GM12872 (cell line): ENCODE results near the gene GSN.

Experiments used
- TF ChIP-seq, protein P1 (sequence below): IDR thresholded peaks from 3 replicates; pipeline ENCODE4 v1.5.1; 2011; ENCODE audit warnings: low read depth, mild to moderate bottlenecking, low read length, moderate library complexity; ENCODE audit not compliant: insufficient read depth

GSN gene

DNA sequence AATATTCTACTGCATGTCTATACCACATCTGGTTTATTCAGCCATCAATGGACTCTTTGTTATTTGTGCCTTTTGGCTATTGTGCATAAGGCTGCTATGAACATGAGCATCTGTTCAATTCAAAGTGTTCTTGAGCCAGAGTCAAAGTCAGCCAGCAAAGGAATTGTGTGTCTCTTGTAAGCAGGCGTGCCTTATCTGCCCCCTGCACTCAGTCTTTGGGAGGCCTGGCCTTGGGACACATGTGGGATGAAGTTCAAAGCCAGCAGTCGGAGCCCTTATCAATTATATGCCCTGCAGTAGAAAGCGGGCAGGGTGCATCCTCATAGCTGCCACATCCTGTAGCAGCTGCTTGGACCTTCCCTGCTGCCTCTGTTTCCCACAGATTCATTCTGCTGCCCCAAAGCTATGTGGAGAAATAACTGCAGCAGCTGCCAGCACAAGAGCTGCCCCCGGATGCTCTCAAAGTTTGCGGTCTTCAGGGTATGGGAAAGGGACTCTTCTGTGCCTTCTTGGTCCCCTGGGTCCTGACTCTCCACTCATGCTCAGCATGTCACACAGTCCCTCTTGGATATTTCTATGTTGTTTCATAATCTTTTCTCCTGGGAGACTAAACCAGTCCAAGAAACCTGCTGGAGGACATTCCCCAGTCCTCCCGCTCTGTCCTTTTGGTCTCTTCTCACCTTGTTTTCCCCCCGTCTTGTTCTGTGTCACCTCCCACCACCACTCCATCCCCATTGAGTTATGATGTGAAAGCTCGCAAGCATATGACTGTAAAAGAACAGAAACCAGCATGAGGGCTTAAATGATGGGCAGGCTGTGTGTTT lies 66.2 kb downstream of the GSN start:
- TF ChIP-seq, protein P1, sequence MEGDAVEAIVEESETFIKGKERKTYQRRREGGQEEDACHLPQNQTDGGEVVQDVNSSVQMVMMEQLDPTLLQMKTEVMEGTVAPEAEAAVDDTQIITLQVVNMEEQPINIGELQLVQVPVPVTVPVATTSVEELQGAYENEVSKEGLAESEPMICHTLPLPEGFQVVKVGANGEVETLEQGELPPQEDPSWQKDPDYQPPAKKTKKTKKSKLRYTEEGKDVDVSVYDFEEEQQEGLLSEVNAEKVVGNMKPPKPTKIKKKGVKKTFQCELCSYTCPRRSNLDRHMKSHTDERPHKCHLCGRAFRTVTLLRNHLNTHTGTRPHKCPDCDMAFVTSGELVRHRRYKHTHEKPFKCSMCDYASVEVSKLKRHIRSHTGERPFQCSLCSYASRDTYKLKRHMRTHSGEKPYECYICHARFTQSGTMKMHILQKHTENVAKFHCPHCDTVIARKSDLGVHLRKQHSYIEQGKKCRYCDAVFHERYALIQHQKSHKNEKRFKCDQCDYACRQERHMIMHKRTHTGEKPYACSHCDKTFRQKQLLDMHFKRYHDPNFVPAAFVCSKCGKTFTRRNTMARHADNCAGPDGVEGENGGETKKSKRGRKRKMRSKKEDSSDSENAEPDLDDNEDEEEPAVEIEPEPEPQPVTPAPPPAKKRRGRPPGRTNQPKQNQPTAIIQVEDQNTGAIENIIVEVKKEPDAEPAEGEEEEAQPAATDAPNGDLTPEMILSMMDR = no peak

DNA sequence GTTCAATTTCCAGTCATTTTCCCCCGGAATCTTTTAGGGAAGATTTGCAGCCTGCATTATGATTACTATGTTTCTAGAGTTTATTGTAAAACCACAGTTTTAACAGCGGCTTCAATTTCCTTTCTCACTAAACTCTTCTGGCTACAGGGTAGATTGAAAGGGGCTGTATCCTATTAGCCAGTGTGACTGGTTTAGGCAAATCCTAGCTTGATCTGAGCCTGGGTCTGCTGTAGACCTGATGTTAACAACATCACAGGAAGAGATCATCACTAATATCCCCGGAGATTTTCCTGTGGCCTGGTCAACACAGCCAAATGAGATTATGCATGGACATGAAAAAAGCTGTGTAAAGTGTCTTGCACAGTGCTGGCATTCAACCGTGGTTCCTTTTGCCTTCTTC lies 68.7 kb downstream of the GSN start:
- TF ChIP-seq, protein P1 = no peak

DNA sequence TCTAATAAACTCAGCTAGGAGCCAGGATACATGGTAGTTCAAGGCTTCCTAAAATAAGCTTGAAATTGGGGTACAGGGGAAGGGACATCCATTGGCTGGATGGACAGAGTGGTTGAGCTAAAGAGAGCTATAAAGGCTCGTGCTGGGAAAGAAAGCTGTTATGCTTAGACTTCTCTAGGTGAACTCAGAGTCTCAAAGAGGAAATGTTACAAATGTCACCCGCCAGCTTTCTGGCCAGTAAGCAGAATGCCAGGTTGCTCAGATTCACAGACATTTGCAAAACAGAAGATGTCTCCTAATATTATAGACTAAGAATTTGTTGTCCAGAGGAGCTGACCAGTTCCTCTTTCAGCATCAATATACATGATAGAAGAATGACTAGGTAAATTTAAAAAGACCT lies 71.5 kb downstream of the GSN start:
- TF ChIP-seq, protein P1 = no peak

DNA sequence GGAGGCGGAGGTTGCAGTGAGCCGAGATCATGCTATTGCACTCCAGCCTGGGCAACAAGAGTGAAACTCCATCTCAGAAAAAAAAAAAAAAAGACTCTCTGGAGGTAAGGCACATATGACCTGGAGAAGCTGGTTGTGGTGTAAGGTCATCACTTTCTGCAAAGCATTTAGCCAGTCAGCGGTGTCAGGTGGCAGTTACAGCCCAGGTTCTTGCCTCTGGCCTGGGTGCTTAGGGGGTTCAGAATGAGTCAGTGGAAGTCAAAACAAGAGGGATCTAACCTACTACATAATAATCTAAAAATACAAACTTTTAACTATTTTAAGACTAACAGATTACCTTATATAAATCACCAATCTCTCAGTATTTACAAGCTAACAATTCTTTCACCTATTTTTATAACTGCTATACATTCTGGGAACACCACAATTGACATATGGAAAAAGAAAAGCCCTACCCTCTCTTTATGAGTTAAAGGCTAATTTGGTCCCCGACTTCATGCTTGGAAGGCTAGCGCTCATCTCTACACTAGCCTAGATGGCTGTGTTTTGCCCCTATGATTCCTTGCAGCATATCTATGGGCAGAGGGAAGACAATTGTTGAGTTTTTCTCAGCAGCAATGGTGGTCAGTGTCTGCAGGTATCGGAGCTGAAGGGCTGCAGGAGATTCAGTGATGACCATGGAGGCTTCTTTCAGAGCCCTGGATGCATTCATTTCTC lies 72.9 kb downstream of the GSN start:
- TF ChIP-seq, protein P1 = no peak

DNA sequence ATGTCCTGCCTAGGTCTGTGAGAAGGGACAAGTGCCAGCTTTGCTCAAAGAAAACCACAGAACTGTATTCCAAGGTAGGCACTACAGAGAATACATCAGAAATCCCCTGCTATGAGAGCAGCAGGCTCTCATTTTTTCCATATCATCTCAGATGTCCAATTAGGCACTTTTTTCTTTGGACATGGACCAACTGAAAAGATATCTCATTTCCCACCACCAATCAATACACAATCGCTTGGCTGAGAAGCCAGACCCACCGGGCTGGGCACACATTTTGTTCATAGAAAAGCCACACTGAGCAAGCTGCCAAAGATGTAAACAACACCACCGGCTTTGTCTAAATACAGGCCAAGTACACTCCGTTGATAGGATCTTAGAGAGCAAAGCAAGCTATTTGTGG lies 76.2 kb downstream of the GSN start:
- TF ChIP-seq, protein P1 = no peak

DNA sequence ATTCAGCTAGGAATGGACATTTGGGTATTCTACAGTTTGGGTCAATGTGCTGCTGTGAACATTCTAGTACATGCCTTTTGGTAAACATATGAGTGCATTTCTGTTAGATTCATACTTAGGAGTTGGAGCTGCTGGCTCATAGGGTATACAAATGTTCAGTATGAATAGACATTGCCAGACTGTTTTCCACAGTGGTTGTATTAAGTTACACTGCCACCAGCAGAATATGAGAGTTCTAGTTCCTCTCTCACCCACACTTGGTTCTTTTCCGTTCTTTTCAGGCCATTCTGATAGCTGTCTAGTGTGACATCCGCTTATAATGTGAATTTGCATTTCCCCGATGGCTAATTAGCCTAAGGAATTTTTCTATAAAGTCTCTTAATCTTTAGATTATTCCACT lies 77.1 kb downstream of the GSN start:
- TF ChIP-seq, protein P1 = no peak

DNA sequence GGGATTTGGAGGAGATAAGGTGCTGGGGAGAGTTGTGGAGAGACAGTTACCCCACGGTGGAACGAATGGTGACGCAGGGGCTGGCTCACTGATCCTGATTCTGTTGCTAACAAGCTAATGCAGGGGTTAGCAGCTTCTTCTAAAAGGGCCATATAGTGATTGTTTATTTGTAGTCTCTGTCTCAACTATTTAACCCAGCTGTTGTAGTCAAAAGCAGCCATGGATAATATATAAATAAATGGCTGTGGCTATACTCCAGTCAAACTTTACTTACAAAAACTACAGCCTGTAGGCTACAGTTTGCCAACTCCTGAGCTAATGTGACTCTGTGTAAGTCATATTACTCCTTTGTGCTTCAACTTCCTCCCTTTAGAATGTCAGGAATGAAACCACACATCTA lies 80.3 kb downstream of the GSN start:
- TF ChIP-seq, protein P1 = no peak
